ENCODE results near the gene SDHAF2.
A peak's percentile ranks its signal among the peaks of the same experiment; 100 is the strongest.
"Not testable (repeated sequence)": the region's sequence is repeated elsewhere in the genome, so short reads cannot be mapped to it uniquely, and the experiment has no call there.

The SDHAF2 gene

GRCh38 chr11:61425367-61426131 lies 4.4 kb upstream of the SDHAF2 start:
- DNase-seq: no peak

- peak; percentile 43 to 70 for DNase-seq
Measured at GRCh38 chr11:61429346-61429690, 606 bp upstream of the SDHAF2 start.

DNA sequence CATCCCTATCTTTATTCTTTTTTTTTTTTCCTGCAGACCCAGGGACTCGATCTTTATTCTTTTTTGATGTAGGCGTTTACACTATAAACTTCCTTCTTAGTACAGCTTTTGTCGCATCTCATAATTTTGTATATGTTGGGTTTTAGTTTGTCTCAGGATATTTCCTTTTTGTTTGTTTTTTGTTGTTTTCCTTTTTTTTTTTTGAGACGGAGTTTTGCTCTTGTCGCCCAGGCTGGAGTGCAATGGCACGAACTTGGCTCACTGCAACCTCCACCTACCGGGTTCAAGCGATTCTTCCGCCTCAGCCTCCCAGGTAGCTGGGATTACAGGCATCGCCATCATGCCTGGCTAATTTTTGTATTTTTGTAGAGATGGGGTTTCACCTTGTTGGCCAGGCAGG lies 915 bp downstream of the SDHAF2 start:
- not testable (repeated sequence) for DNase-seq

DNA sequence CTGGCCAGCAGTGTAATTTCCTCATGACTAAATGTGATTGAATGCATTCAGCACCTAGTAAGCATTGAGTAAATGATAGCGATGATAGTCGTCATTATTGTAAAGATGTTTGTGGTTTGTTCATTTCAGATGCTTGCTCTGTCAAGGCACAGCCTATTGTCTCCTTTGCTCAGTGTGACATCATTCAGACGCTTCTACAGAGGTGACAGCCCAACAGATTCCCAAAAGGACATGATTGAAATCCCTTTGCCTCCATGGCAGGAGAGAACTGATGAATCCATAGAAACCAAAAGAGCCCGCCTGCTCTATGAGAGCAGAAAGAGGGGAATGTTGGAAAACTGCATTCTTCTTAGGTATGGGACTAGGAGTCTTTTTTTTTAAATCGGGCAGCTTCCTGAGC lies 7.6 kb downstream of the SDHAF2 start:
- DNase-seq: no peak

- no peak for DNase-seq
Measured at GRCh38 chr11:61439615-61440014, 9.7 kb downstream of the SDHAF2 start.

GRCh38 chr11:61442616-61443015 lies 12.7 kb downstream of the SDHAF2 start:
- DNase-seq: no peak

- DNase-seq: no peak
Measured at GRCh38 chr11:61445516-61445915, 15.6 kb downstream of the SDHAF2 start.

- DNase-seq: peak; percentile 75 to 77
Measured at GRCh38 chr11:61446211-61446651, 16.3 kb downstream of the SDHAF2 start.

DNA sequence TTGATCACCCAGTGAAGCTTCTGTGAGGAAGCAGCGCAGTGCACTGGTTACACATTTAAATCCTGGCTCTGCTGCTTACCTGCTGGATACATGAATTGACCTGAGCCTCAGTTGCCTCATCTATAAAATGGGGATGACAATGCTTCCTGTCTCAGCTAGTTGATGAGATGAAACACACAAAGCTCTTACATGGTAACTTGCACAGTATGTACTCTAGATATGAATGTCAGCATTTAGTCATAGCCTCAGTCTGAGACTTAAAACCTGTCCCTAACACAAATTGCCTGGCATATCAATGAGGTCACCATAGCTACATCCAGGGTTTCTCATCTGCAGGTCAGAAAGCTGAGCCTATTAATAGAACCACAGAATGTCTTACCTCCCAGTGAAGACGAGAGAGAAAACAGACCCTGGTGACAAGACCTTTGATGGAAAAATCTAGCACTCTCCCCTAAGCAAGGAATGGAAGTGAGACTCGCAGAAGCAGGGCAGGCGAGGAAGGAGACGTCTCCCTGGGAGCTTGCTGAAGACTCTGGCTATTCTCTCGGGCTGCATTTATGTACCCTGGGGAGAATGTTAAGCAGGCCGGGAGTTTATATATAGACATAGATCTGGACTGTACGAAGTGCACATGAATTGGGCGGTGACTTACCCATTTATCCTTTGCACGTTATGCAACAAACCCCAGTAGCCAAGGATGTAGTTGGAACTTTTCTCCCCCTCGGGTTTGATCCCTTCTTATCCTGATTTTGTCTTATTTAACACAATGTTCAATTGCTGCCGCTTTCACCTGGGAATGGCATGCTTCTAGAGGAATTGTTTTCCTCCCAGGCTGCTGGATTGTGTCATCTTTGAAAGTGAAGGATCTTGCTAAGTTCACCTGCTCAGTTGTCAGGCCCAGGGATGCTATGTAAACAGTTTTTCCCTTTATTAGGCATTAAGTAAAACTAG lies 18.0 kb downstream of the SDHAF2 start:
- DNase-seq: no peak

- DNase-seq: no peak
Measured at GRCh38 chr11:61448552-61448927, 18.6 kb downstream of the SDHAF2 start.

- DNase-seq: no peak
Measured at GRCh38 chr11:61452825-61453224, 22.9 kb downstream of the SDHAF2 start.

DNA sequence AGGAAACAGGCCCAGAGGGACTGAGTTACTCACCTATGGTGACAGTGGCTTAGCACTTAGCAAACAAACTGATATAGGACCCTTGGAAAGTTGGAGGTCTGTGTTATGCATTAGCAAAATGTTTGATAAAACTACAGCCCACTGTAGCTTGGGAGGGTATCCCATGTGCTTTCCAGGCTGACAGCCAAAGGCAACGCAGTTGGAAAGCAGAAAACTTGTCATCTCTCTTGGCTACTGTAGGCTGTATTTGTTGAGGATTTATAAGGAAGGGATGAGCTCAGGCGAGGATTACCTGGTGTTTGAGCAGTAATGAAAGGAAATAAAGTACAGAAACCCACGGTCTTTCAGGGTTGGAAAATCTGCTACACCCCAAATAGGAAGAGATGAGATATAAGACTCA lies 23.8 kb downstream of the SDHAF2 start:
- no peak for DNase-seq

DNA sequence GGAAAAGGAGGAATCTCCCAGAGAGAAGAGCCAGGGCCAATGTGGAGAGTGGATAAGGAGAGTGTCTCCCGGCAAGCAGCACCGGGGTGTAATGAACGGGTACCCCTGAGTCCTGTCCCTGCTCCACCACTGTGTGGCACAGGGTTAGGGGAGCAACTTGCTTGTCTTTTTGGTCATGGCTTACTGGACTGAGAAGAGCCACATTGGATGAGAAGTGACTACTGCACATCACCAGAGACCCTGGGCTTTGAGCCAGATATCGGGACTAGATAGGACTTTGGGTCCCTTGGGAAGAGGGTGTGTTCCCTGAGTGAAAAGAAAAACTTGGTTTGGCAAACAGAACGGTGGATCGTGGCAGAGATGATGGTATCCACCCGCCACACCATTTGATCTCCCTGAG lies 24.6 kb downstream of the SDHAF2 start:
- DNase-seq: no peak

- DNase-seq: no peak
Measured at GRCh38 chr11:61460474-61460881, 30.6 kb downstream of the SDHAF2 start.

DNA sequence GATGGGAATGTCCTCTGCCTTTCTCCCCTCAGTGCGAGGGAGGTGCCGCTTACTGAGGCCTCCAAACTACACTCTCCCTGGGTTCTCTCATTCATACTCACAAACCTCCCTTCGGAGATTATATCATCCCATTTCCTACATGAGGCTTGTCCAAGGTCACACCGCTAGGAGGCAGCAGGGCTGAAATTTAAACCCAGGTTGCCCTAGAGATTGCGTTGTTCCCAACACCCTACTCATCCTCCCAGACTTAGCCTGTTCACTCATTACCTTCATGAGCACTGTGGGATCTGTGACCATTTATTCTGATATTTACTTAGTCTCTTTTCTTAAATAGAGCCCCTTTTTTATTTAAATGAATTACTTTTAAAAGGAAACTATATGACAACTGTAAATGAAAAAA lies 31.1 kb downstream of the SDHAF2 start:
- no peak for DNase-seq

GRCh38 chr11:61467602-61468001 lies 37.7 kb downstream of the SDHAF2 start:
- not testable (repeated sequence) for DNase-seq

GRCh38 chr11:61468002-61468401 lies 38.1 kb downstream of the SDHAF2 start:
- DNase-seq: no peak

DNA sequence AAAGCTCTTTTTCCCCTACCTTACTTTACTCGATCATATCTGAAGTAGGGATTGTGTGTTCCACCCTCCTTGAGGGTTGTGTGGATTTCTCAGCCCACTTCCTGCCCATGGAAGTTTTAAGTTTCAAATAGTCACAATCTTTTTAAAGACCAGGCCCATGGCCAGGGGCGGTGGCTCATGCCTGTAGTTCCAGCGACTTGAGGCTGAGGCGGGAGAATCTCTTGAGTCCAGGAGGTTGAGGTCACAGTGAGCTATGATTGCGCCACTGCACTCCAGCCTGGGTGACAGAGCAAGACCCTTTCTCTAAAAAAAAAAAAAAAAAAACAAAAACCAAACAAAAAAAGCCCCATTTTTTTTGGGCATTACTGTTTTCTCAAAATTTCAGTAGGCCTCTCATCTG lies 42.4 kb downstream of the SDHAF2 start:
- no peak for DNase-seq

GRCh38 chr11:61472868-61473267 lies 42.9 kb downstream of the SDHAF2 start:
- DNase-seq: no peak

DNA sequence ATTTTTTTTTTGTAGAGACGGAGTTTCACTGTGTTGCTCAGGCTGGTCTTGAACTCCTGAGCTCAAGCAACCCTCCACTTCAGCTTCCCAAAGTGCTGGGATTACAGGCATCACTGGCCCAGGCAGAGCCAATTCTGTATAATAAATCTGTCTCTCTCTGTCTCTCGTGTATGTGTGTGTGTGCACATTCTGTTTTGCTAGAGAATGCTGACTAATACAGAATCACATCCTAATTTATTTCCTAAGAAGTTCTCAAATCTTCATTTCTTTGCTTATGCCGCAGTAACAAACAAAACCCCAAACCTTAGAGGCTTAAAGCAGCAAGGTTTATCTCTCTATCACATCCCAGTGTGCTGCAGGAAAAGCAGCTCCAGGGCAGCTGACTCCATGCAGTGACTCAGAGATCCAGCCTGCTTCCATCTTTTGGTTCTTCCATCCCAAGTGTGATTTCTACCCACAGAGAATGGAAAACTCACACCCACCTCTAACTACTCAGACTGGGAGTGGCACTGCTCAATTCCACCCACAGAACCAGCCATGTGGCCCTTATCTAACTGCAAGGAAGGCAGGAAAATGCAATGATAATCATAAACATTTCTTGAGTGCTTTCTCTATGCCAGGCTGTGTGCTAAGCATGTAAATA lies 43.6 kb downstream of the SDHAF2 start:
- no peak for DNase-seq

DNA sequence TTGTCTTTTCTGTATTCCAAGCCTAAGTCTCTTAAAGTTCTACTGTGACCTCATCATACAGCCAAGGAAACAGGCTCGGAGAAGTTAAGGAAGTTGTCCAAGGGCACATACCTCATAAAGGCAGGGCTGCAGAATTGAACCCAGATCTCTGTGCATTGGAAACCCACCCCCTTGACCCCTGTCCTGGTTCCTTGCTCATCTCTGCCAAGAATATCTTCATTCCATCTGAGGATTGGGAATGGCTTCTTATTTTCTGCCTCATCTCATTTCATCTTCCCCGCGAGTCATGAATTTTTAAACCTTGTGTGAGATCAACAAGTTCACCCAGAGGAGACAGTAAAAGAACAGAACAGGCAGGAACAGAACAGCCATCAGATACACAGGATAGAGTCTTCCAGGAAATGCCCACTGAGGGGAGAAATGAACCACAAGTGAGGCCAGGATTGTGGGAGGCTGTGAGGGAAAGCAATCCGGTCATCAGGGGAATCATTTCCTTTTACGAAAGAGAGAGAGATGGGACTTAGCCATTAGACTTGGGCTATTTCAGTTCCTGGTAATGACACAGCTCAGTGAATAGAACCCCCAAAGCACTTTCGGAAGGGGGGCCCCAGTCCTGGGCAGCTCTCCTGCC lies 44.2 kb downstream of the SDHAF2 start:
- no peak for DNase-seq

- no peak for DNase-seq
Measured at GRCh38 chr11:61475433-61475832, 45.5 kb downstream of the SDHAF2 start.

GRCh38 chr11:61476371-61476770 lies 46.4 kb downstream of the SDHAF2 start:
- DNase-seq: no peak
